Neuronal stem cell (in vitro differentiated cells): ENCODE results near the gene TNIP1.

Source experiments
- DNase-seq: peaks from one replicate; pipeline ENCODE4 v3.0.0-alpha.2; 2013; ENCODE audit warnings: low spot score
- H2AFZ ChIP-seq: one replicate; pipeline ENCODE4 v1.6.1; 2013; ENCODE audit warnings: mild to moderate bottlenecking, low read length, inconsistent platforms
- H2AK5ac ChIP-seq: 2 replicates; pipeline ENCODE4 v1.6.1; 2013; ENCODE audit warnings: low read depth, mild to moderate bottlenecking, inconsistent platforms, low read length, moderate library complexity, mixed read lengths
- H2BK120ac ChIP-seq: 2 replicates; pipeline ENCODE4 v1.6.1; 2013; ENCODE audit warnings: low read depth, mild to moderate bottlenecking, inconsistent platforms, low read length, moderate library complexity, mixed read lengths
- H2BK12ac ChIP-seq: one replicate; pipeline ENCODE4 v1.6.1; 2013; ENCODE audit warnings: low read length, inconsistent platforms
- H2BK15ac ChIP-seq: 2 replicates; pipeline ENCODE4 v1.6.1; 2013; ENCODE audit warnings: mild to moderate bottlenecking, low read length, inconsistent platforms, mixed read lengths
- H2BK5ac ChIP-seq: one replicate; pipeline ENCODE4 v1.6.1; 2013; ENCODE audit warnings: inconsistent platforms, mild to moderate bottlenecking, low read length, moderate library complexity
- H3K14ac ChIP-seq: one replicate; pipeline ENCODE4 v1.6.1; 2013; ENCODE audit warnings: low read length, inconsistent platforms
- H3K18ac ChIP-seq: 2 replicates; pipeline ENCODE4 v1.6.1; 2013; ENCODE audit warnings: low read length, inconsistent platforms
- H3K23ac ChIP-seq: 2 replicates; pipeline ENCODE4 v1.6.1; 2013; ENCODE audit warnings: low read depth, mild to moderate bottlenecking, mixed read lengths, low read length, inconsistent platforms; ENCODE audit not compliant: poor library complexity
- H3K27ac ChIP-seq: replicated peaks from 3 replicates; pipeline ENCODE4 v1.5.1; 2013; ENCODE audit warnings: low read length, inconsistent platforms
- H3K27me3 ChIP-seq, 3 experiments: 2 replicates each; pipeline ENCODE4 v1.6.1; 2013; ENCODE audit warnings: low read length in 3 of 3, mild to moderate bottlenecking in 2 of 3, inconsistent platforms in 1 of 3, low read depth in 1 of 3, mixed read lengths in 1 of 3, moderate library complexity in 1 of 3; ENCODE audit not compliant: control insufficient read depth in 3 of 3, insufficient read depth in 3 of 3
- H3K36me3 ChIP-seq, 2 donors: replicated peaks in 1 of 2; 2 replicates each; pipeline ENCODE4 v1.6.1; 2013; ENCODE audit warnings: low read length in 2 of 2; ENCODE audit not compliant: control insufficient read depth in 2 of 2, insufficient read depth in 2 of 2
- H3K4ac ChIP-seq: 2 replicates; pipeline ENCODE4 v1.6.1; 2013; ENCODE audit warnings: inconsistent platforms, mild to moderate bottlenecking, low read length, moderate library complexity
- H3K4me1 ChIP-seq, 2 donors: 1 replicate in 1 of 2; 2 replicates in 1 of 2; pipeline ENCODE4 v1.6.1; 2013; ENCODE audit warnings: low read length in 2 of 2, low read depth in 1 of 2; ENCODE audit not compliant: control insufficient read depth in 2 of 2, insufficient read depth in 1 of 2
- H3K4me2 ChIP-seq: one replicate; pipeline ENCODE4 v1.6.1; 2013; ENCODE audit warnings: mild to moderate bottlenecking, low read length, inconsistent platforms; ENCODE audit not compliant: insufficient read depth, poor library complexity, severe bottlenecking
- H3K4me3 ChIP-seq, 2 donors: 2 replicates each; pipeline ENCODE4 v1.5.1; 2013; ENCODE audit warnings: low read length in 2 of 2, mild to moderate bottlenecking in 2 of 2, inconsistent platforms in 1 of 2, moderate library complexity in 1 of 2
- H3K79me1 ChIP-seq: one replicate; pipeline ENCODE4 v1.6.1; 2013; ENCODE audit warnings: low read depth, mild to moderate bottlenecking, inconsistent platforms, low read length, moderate library complexity
- H3K9ac ChIP-seq: one replicate; pipeline ENCODE4 v1.6.1; 2013; ENCODE audit warnings: mild to moderate bottlenecking, low read depth, low read length, inconsistent platforms; ENCODE audit not compliant: poor library complexity
- H3K9me3 ChIP-seq, 2 donors: replicated peaks in 1 of 2; 2 replicates each; pipeline versions ENCODE3 to v1.6.1; 2013; ENCODE audit warnings: low read length in 2 of 2, mild to moderate bottlenecking in 2 of 2, inconsistent platforms in 1 of 2, low read depth in 1 of 2, mixed read lengths in 1 of 2, moderate library complexity in 1 of 2; ENCODE audit not compliant: control insufficient read depth in 2 of 2, insufficient read depth in 1 of 2
- H4K8ac ChIP-seq: one replicate; pipeline ENCODE4 v1.6.1; 2013; ENCODE audit warnings: low read depth, mild to moderate bottlenecking, inconsistent platforms, low read length, moderate library complexity
- H4K91ac ChIP-seq: one replicate; pipeline ENCODE4 v1.6.1; 2013; ENCODE audit warnings: low read length, low read depth, mild to moderate bottlenecking, inconsistent platforms; ENCODE audit not compliant: poor library complexity
- WGBS, 2 donors: extraction: QIAGEN DNeasy Blood & Tissue Kit; methylation state at CpG; one replicate each; pipeline ENCODE4 v1.1.7; 2013; ENCODE audit warnings: missing lambda C conversion rate in 2 of 2, mixed read lengths in 1 of 2; ENCODE audit not compliant: insufficient read length in 2 of 2, insufficient replicate concordance in 1 of 2; ENCODE audit errors: extremely low coverage in 2 of 2; 5-methylcytosine and 5-hydroxymethylcytosine counted together

The TNIP1 gene

GRCh38 chr5:151005187-151005949, 75.5 kb downstream of the TNIP1 start:
- Histone ChIP-seq H3K4me3 (no peak overlapping the region), H3K4ac (no peak overlapping the region), H2AFZ (no peak overlapping the region), H2BK120ac (no peak overlapping the region), H3K79me1 (no peaks in the 10 kb centered on the region), H3K9me3 (no peaks in the 10 kb centered on the region), H3K4me2 (no peak overlapping the region), H2BK12ac (no peak overlapping the region), H3K14ac (no peak overlapping the region), H3K23ac (no peak overlapping the region), H3K4me1 (peaks cover 0 to 8% of the 10 kb centered on the region in 2 donors), H3K36me3 (no peaks in the 10 kb centered on the region), H4K8ac (no peak overlapping the region), H2BK15ac (no peak overlapping the region), H3K27me3 (no peaks in the 10 kb centered on the region), H3K27ac (no peak overlapping the region), H3K9ac (no peak overlapping the region), H2BK5ac (no peak overlapping the region), H3K18ac (no peak overlapping the region), H4K91ac (no peak overlapping the region), H2AK5ac (no peak overlapping the region)
- WGBS, 2 donors = no CpG with 5 or more reads among the region's 5 CpGs
- DNase-seq = no peak

GRCh38 chr5:151004499-151004898, 76.3 kb downstream of the TNIP1 start:
- Histone ChIP-seq H2BK5ac (no peak overlapping the region), H2BK15ac (no peak overlapping the region)

GRCh38 chr5:151003503-151003860, 77.4 kb downstream of the TNIP1 start:
- H3K4me1 ChIP-seq = peaks cover 0 to 4% of the 10 kb centered on the region in 2 donors
- DNase-seq = no peak
- H3K9ac ChIP-seq = no peak overlapping the region
- no peak overlapping the region for H3K4ac ChIP-seq
- no peak overlapping the region for H2BK12ac ChIP-seq
- no peak overlapping the region for H3K23ac ChIP-seq
- H3K36me3 ChIP-seq = no peaks in the 10 kb centered on the region
- no peak overlapping the region for H3K14ac ChIP-seq
- H3K4me2 ChIP-seq = no peak overlapping the region
- peak overlapping the region; percentile 4 for H3K27ac ChIP-seq
- no peak overlapping the region for H3K18ac ChIP-seq
- no peak overlapping the region for H2BK5ac ChIP-seq
- H4K91ac ChIP-seq = no peak overlapping the region
- no peak overlapping the region for H3K4me3 ChIP-seq
- no peak overlapping the region for H2AK5ac ChIP-seq
- no peaks in the 10 kb centered on the region for H3K79me1 ChIP-seq
- no peak overlapping the region for H4K8ac ChIP-seq
- peaks cover 0 to 4% (median 0%) of the 10 kb centered on the region in 3 experiments for H3K27me3 ChIP-seq
- no peak overlapping the region for H2BK120ac ChIP-seq
- H2BK15ac ChIP-seq = no peak overlapping the region
- H3K9me3 ChIP-seq = no peaks in the 10 kb centered on the region
- no peak overlapping the region for H2AFZ ChIP-seq
- WGBS, 2 donors = no CpG with 5 or more reads among the region's 3 CpGs

More at GRCh38 chr5:151004499-151004898, 76.3 kb downstream of the TNIP1 start:
- Histone ChIP-seq H3K9ac (no peak overlapping the region), H3K4me3 (no peak overlapping the region), H3K27ac (no peak overlapping the region), H3K4me2 (no peak overlapping the region), H4K91ac (no peak overlapping the region), H3K23ac (no peak overlapping the region), H3K9me3 (no peaks in the 10 kb centered on the region), H4K8ac (no peak overlapping the region), H3K36me3 (no peaks in the 10 kb centered on the region), H3K14ac (no peak overlapping the region), H3K79me1 (no peaks in the 10 kb centered on the region), H3K18ac (no peak overlapping the region), H3K4ac (no peak overlapping the region), H2BK12ac (no peak overlapping the region), H2BK120ac (no peak overlapping the region), H2AK5ac (no peak overlapping the region), H2AFZ (no peak overlapping the region), H3K27me3 (peaks cover 0 to 4% (median 0%) of the 10 kb centered on the region in 3 experiments), H3K4me1 (peaks cover 0 to 8% of the 10 kb centered on the region in 2 donors)
- DNase-seq = no peak
- no CpG with 5 or more reads among the region's 2 CpGs for WGBS, 2 donors

GRCh38 chr5:151002681-151003502, 77.9 kb downstream of the TNIP1 start:
- Histone ChIP-seq H3K18ac (no peak overlapping the region), H3K9me3 (no peaks in the 10 kb centered on the region), H3K79me1 (no peaks in the 10 kb centered on the region), H3K9ac (no peak overlapping the region), H4K8ac (no peak overlapping the region), H3K14ac (no peak overlapping the region), H2AK5ac (no peak overlapping the region), H2BK12ac (no peak overlapping the region), H2BK15ac (no peak overlapping the region), H2BK120ac (no peak overlapping the region), H3K23ac (no peak overlapping the region), H3K4me1 (peaks cover 0 to 4% of the 10 kb centered on the region in 2 donors), H4K91ac (no peak overlapping the region), H3K27ac (peak overlapping the region; percentile 4), H3K4ac (no peak overlapping the region), H3K4me2 (no peak overlapping the region), H3K27me3 (peaks cover 0 to 4% (median 0%) of the 10 kb centered on the region in 3 experiments), H3K36me3 (no peaks in the 10 kb centered on the region), H2AFZ (no peak overlapping the region), H3K4me3 (no peak overlapping the region), H2BK5ac (no peak overlapping the region)
- no peak for DNase-seq
- no CpG with 5 or more reads among the region's 9 CpGs for WGBS, 2 donors
